Stomach (tissue), 9 donors: Measurements from ENCODE around the gene CYP4F2. TPM values are rescaled to one million over a fixed set of nuclear protein-coding genes. Genes with fewer than 3 reads are reported as not detected.

Source experiments
- DNase-seq, 2 donors: peaks; one replicate each; pipeline versions ENCODE4 v3.0.0 to v3.0.0-alpha.2; 2013 to 2019
- H3K27ac ChIP-seq, 5 donors: fragments of 200-600 bp in 4 of 5; sonication (generic) in 4 of 5; one replicate each; pipeline ENCODE4 v1.5.1; 2013 to 2019; ENCODE audit warnings: mild to moderate bottlenecking in 1 of 5, moderate library complexity in 1 of 5
- H3K27me3 ChIP-seq, 3 donors: fragments of 200-600 bp; sonication (generic); one replicate each; pipeline ENCODE4 v1.5.1; 2017 to 2019; ENCODE audit warnings: mixed run types in 1 of 3
- H3K36me3 ChIP-seq, 4 donors: fragments of 200-600 bp; sonication (generic); 1 replicate in 3 of 4; 2 replicates in 1 of 4; pipeline ENCODE4 v1.5.1; 2016 to 2019
- H3K4me1 ChIP-seq, 4 donors: fragments of 200-600 bp; sonication (generic); one replicate each; pipeline ENCODE4 v1.5.1; 2016 to 2019
- H3K4me3 ChIP-seq, 4 donors: fragments of 200-600 bp; sonication (generic) in 3 of 4; one replicate each; pipeline ENCODE4 v1.5.1; 2016 to 2019; ENCODE audit warnings: mild to moderate bottlenecking in 1 of 4
- H3K9me3 ChIP-seq, 4 donors: fragments of 200-600 bp; sonication (generic); one replicate each; pipeline ENCODE4 v1.5.1; 2016 to 2019
- EP300 ChIP-seq: sonication (generic); formaldehyde crosslinking; IDR thresholded peaks from one replicate; pipeline ENCODE4 v1.6.1; 2017; ENCODE audit warnings: antibody characterized with exemption
- POLR2A ChIP-seq, 4 donors: fragments of 450-650 bp; IDR thresholded peaks; one replicate each; pipeline ENCODE4 v1.6.1; 2016; ENCODE audit warnings: antibody characterized with exemption in 4 of 4, control low read depth in 2 of 4, mild to moderate bottlenecking in 1 of 4, moderate library complexity in 1 of 4
- POLR2AphosphoS5 ChIP-seq, 3 donors: sonication (generic); formaldehyde crosslinking; IDR thresholded peaks; one replicate each; pipeline ENCODE4 v1.6.1; 2016; ENCODE audit warnings: antibody characterized with exemption in 3 of 3
- WGBS, 5 donors: extraction: QIAGEN DNeasy Blood & Tissue Kit in 3 of 5; methylation state at CpG; one replicate each; pipeline versions ENCODE4 v1.1.5 to v1.1.7; 2013 to 2018; 5-methylcytosine and 5-hydroxymethylcytosine counted together
- intact Hi-C: fragments of 100-400 bp; cut with DNase I; formaldehyde crosslinking; loops from one replicate; pipeline ENCODE4 v1.15.1; 2023; ENCODE audit warnings: low total_unique reads
- polyA plus RNA-seq, 3 donors: library from polyadenylated mRNA; stranded (reverse); fragments of 200-250 nt; gene quantifications; one replicate each; pipeline ENCODE4 v1.2.3, GENCODE V29; 2013
- total RNA-seq, 5 donors: library from RNA; depleted of rRNA; stranded (reverse); fragments of >200 nt; gene quantifications; one replicate each; pipeline versions ENCODE4 v1.1.0 to v1.2.3, GENCODE V29; 2014 to 2016
- TF ChIP-seq, protein P1 (sequence below), 7 experiments: fragments of 450-650 bp in 4 of 7; fragments of 200-600 bp in 3 of 7; sonication (generic) in 3 of 7; IDR thresholded peaks; one replicate each; pipeline ENCODE4 v1.5.1; 2016 to 2019; ENCODE audit warnings: antibody characterized with exemption in 7 of 7, control low read depth in 2 of 7, mild to moderate bottlenecking in 1 of 7
- donor health status: healthy with polysubstance abuse.
- donor health status: Bipolar disorder and iron deficiency.
- donor health status: healthy.

The CYP4F2 gene
- total and polyA plus RNA-seq, 8 donors, result 0.13 to 121 TPM; not detected in 6

DNA sequence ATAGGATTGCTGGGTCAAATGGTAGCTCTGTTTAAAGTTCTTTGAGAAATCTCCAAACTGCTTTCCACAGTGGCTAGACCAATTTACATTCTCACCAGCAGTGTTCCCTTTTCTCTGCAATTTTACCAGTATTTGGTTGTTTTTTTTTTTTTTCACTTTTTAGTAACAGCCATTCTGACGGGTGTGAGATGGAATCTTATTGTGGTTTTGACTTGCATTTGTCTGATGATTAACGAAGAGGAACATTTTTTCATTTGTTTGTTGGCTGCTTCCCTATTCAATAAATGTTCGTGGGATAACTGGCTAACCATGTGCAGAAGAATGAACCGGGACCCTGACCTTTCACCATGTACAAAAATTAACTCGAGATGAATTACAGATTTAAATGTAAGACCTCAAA lies 31.2 kb downstream of the CYP4F2 start:
- no peaks in the 10 kb centered on the region for H3K9me3 ChIP-seq
- WGBS, 5 donors, result 33 to 55% (median 52%) methylated on average over 5 of the region's 5 CpGs
- H3K36me3 ChIP-seq, result no peaks in the 10 kb centered on the region
- peaks cover 0 to 10% (median 2%) of the 10 kb centered on the region in 4 donors for H3K4me1 ChIP-seq
- H3K27me3 ChIP-seq, result peaks cover 0 to 24% (median 7%) of the 10 kb centered on the region in 3 donors
- TF ChIP-seq POLR2AphosphoS5 (IDR thresholded peaks at IDR 0.05), result no peak
- TF ChIP-seq POLR2A (IDR thresholded peaks at IDR 0.05), result no peak
- TF ChIP-seq, protein P1, sequence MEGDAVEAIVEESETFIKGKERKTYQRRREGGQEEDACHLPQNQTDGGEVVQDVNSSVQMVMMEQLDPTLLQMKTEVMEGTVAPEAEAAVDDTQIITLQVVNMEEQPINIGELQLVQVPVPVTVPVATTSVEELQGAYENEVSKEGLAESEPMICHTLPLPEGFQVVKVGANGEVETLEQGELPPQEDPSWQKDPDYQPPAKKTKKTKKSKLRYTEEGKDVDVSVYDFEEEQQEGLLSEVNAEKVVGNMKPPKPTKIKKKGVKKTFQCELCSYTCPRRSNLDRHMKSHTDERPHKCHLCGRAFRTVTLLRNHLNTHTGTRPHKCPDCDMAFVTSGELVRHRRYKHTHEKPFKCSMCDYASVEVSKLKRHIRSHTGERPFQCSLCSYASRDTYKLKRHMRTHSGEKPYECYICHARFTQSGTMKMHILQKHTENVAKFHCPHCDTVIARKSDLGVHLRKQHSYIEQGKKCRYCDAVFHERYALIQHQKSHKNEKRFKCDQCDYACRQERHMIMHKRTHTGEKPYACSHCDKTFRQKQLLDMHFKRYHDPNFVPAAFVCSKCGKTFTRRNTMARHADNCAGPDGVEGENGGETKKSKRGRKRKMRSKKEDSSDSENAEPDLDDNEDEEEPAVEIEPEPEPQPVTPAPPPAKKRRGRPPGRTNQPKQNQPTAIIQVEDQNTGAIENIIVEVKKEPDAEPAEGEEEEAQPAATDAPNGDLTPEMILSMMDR (IDR thresholded peaks at IDR 0.05), result no peak
- no peak for TF ChIP-seq EP300
- H3K27ac ChIP-seq, result no peak overlapping the region
- intact Hi-C loops, result no loop called here
- no peak overlapping the region for H3K4me3 ChIP-seq
- no peak for DNase-seq

DNA sequence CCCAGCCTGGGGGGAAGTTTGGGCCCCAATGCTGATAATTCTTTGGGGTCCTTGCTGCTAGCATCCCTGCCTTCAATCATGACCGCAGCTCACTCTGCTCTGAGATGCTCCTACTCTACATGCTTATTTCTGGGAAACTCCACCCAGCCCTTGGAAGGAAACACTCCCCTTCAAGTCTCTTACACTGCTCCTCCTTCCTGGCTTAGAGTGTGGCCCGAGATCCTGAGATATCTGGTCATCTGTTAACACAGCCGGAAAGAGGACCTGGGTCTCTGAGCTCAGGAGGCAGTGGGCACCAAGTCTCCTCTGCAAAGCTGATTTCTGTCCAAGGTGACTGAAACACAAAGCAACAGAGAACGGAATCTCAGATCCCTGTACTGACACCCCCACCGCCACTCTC lies 33.0 kb downstream of the CYP4F2 start:
- no peak for TF ChIP-seq POLR2A (IDR thresholded peaks at IDR 0.05)
- TF ChIP-seq, protein P1 (IDR thresholded peaks at IDR 0.05), result no peak
- no peak for TF ChIP-seq EP300
- no peak for TF ChIP-seq POLR2AphosphoS5 (IDR thresholded peaks at IDR 0.05)
- peaks cover 0 to 10% (median 2%) of the 10 kb centered on the region in 4 donors for H3K4me1 ChIP-seq
- no peak overlapping the region for H3K27ac ChIP-seq
- H3K4me3 ChIP-seq, result no peak overlapping the region
- intact Hi-C loops, result no loop called here
- 57 to 62% (median 59%) methylated on average over 5 of the region's 5 CpGs for WGBS, 5 donors
- peaks cover 0 to 20% (median 0%) of the 10 kb centered on the region in 3 donors for H3K27me3 ChIP-seq
- no peaks in the 10 kb centered on the region for H3K9me3 ChIP-seq
- no peaks in the 10 kb centered on the region for H3K36me3 ChIP-seq
- DNase-seq, result no peak

DNA sequence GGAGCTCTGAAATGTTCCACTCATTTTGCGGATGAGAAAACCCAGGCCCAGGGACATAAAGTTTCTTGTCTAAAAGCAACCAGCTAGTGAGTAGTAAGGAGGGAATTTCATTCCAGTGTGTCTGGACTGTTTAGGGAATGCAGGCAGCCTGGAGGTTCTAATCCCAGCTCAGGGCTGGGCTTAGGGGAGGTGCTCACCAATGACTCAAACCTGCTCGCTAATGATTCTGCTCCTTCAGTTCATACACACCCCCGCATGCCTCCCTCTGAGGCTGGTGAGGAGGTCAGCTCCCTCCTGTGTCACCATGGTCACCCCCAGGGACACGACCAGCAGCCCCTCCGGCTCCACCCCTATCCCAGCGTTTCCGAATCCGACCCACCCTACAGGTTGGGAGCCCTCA lies 34.6 kb downstream of the CYP4F2 start:
- DNase-seq, result no peak
- H3K4me1 ChIP-seq, result no peaks in the 10 kb centered on the region
- H3K27ac ChIP-seq, result no peak overlapping the region
- peaks cover 0 to 23% (median 0%) of the 10 kb centered on the region in 3 donors for H3K27me3 ChIP-seq
- no peak for TF ChIP-seq EP300
- TF ChIP-seq POLR2AphosphoS5 (IDR thresholded peaks at IDR 0.05), result no peak
- no peak for TF ChIP-seq POLR2A (IDR thresholded peaks at IDR 0.05)
- TF ChIP-seq, protein P1 (IDR thresholded peaks at IDR 0.05), result no peak
- intact Hi-C loops, result no loop called here
- no peaks in the 10 kb centered on the region for H3K9me3 ChIP-seq
- no peak overlapping the region for H3K4me3 ChIP-seq
- WGBS, 5 donors, result 63 to 77% (median 74%) methylated on average over 5 to 8 of the region's 8 CpGs
- H3K36me3 ChIP-seq, result no peaks in the 10 kb centered on the region

DNA sequence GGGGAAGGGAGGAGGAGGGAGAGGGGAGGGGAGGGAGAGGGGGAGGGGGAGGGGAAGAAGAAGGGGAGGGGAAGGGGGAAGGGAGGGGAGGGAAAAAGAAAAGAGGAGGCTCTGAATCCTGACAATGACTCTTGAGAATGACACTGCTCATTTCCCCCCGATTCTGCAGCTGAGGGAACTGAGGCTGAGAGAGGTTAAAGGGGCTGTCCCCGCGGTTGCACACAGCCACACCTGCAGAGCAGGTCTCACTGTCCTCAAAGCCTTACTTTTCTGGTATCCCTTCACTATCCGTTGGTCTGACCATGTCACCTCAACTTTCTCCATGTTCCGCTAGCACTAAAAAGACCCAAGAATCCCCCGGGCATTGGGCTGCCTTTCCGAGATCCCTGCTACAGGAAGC lies 35.4 kb downstream of the CYP4F2 start:
- H3K36me3 ChIP-seq, result no peaks in the 10 kb centered on the region
- DNase-seq, result no peak
- no peak overlapping the region for H3K27ac ChIP-seq
- TF ChIP-seq, protein P1 (IDR thresholded peaks at IDR 0.05), result no peak
- no peak for TF ChIP-seq POLR2A (IDR thresholded peaks at IDR 0.05)
- intact Hi-C loops, result no loop called here
- peaks cover 0 to 26% (median 0%) of the 10 kb centered on the region in 3 donors for H3K27me3 ChIP-seq
- WGBS, 5 donors, result 43 to 53% (median 51%) methylated on average over 7 of the region's 7 CpGs
- no peaks in the 10 kb centered on the region for H3K4me1 ChIP-seq
- H3K9me3 ChIP-seq, result no peaks in the 10 kb centered on the region
- H3K4me3 ChIP-seq, result no peak overlapping the region
